ENCODE data around the gene LIMS1. TPM values are rescaled to one million over a fixed set of nuclear protein-coding genes. Genes with fewer than 3 reads are reported as not detected.

Gene LIMS1
- total and polyA plus RNA-seq, 4 donors: 26.7 to 102 (median 90.4) TPM

GRCh38 chr2:108617617-108618016 is 83.3 kb downstream of the LIMS1 start:
- no peaks in the 10 kb centered on the region for H3K9me3 ChIP-seq (ENCODE audit: control insufficient read depth in 4 of 4, insufficient read depth in 3 of 4, low read length in 3 of 4)
- peak overlapping the region in 1 of 2 donors; percentile 33 for H3K9ac ChIP-seq (ENCODE audit: insufficient read depth in 1 of 2, low read length in 2 of 2)
- H3K27ac ChIP-seq (ENCODE audit: low read depth in 1 of 2, low read length in 1 of 2): no peak overlapping the region
- WGBS, 2 donors: 95 to 98% methylated on average over 2 of the region's 2 CpGs
- no peaks in the 10 kb centered on the region for H3K36me3 ChIP-seq (ENCODE audit: control insufficient read depth in 4 of 4, insufficient read depth in 4 of 4, low read length in 4 of 4)
- peaks cover 19 to 95% (median 59%) of the 10 kb centered on the region in 5 donors for H3K4me1 ChIP-seq (ENCODE audit: control insufficient read depth in 5 of 5, insufficient read depth in 5 of 5, low read length in 5 of 5)
- TF ChIP-seq, protein P1, sequence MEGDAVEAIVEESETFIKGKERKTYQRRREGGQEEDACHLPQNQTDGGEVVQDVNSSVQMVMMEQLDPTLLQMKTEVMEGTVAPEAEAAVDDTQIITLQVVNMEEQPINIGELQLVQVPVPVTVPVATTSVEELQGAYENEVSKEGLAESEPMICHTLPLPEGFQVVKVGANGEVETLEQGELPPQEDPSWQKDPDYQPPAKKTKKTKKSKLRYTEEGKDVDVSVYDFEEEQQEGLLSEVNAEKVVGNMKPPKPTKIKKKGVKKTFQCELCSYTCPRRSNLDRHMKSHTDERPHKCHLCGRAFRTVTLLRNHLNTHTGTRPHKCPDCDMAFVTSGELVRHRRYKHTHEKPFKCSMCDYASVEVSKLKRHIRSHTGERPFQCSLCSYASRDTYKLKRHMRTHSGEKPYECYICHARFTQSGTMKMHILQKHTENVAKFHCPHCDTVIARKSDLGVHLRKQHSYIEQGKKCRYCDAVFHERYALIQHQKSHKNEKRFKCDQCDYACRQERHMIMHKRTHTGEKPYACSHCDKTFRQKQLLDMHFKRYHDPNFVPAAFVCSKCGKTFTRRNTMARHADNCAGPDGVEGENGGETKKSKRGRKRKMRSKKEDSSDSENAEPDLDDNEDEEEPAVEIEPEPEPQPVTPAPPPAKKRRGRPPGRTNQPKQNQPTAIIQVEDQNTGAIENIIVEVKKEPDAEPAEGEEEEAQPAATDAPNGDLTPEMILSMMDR (IDR thresholded peaks at IDR 0.05; ENCODE audit: control extremely low read depth, extremely low read depth): no peak
- no peaks in the 10 kb centered on the region for H3K27me3 ChIP-seq (ENCODE audit: control insufficient read depth in 3 of 3, insufficient read depth in 3 of 3, low read length in 2 of 3)
- no peak for ATAC-seq (ENCODE audit: insufficient read depth, low FRiP score)
- H3K4me3 ChIP-seq: no peak overlapping the region
- DNase-seq: peak in 1 of 3 donors; percentile 36

DNA sequence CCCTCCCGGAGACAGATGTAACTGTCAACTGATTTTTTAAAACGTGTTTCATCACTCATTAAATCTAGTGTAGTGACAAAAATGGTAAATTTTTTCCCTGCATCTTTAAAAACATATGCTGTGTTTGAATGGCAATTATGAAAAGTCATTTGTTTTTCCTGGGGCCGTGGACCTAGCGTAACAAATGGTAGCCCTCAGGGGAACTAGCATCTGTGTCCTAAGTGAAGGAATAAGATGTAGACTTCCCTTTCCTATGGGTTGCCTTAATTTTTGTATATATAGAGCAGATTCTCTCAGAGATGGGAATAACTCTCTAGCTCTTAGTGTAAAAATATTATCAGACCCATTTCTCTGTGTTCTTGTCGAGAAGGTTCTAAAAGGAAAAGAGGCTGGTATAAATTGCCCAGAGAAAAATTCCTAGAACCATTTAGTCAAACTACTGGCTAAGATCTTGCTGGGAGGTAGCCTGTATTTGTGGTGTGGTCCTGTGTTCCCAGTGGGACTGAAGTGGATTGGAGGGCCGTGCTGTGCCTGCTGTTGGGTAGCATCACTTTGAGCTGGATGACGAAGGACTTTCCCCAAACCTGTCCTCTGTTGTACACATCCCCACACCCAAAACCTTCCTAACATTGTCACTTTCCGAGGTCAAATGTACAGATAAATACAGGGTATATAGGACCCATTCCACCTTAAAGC is 85.8 kb downstream of the LIMS1 start:
- WGBS, 2 donors: 55 to 70% methylated on average over 8 of the region's 8 CpGs
- Histone ChIP-seq H3K4me3 (no peak overlapping the region), H3K27me3 (ENCODE audit: control insufficient read depth in 3 of 3, insufficient read depth in 3 of 3, low read length in 2 of 3) (no peaks in the 10 kb centered on the region), H3K27ac (ENCODE audit: low read depth in 1 of 2, low read length in 1 of 2) (peak overlapping the region in 1 of 2 donors; percentile 59), H3K9me3 (ENCODE audit: control insufficient read depth in 4 of 4, insufficient read depth in 3 of 4, low read length in 3 of 4) (no peaks in the 10 kb centered on the region), H3K36me3 (ENCODE audit: control insufficient read depth in 4 of 4, insufficient read depth in 4 of 4, low read length in 4 of 4) (no peaks in the 10 kb centered on the region), H3K9ac (ENCODE audit: insufficient read depth in 1 of 2, low read length in 2 of 2) (no peak overlapping the region), H3K4me1 (ENCODE audit: control insufficient read depth in 5 of 5, insufficient read depth in 5 of 5, low read length in 5 of 5) (peaks cover 11 to 84% (median 43%) of the 10 kb centered on the region in 5 donors)
- TF ChIP-seq, protein P1 (IDR thresholded peaks at IDR 0.05; ENCODE audit: control extremely low read depth, extremely low read depth): no peak
- ATAC-seq (ENCODE audit: insufficient read depth, low FRiP score) (no peak), DNase-seq (no peak)

GRCh38 chr2:108620656-108621055 is 86.4 kb downstream of the LIMS1 start:
- Histone ChIP-seq H3K9ac (ENCODE audit: insufficient read depth in 1 of 2, low read length in 2 of 2) (no peak overlapping the region), H3K27ac (ENCODE audit: low read depth in 1 of 2, low read length in 1 of 2) (peak overlapping the region in 1 of 2 donors; percentile 59), H3K27me3 (ENCODE audit: control insufficient read depth in 3 of 3, insufficient read depth in 3 of 3, low read length in 2 of 3) (no peaks in the 10 kb centered on the region), H3K4me3 (no peak overlapping the region), H3K36me3 (ENCODE audit: control insufficient read depth in 4 of 4, insufficient read depth in 4 of 4, low read length in 4 of 4) (no peaks in the 10 kb centered on the region), H3K9me3 (ENCODE audit: control insufficient read depth in 4 of 4, insufficient read depth in 3 of 4, low read length in 3 of 4) (no peaks in the 10 kb centered on the region), H3K4me1 (ENCODE audit: control insufficient read depth in 5 of 5, insufficient read depth in 5 of 5, low read length in 5 of 5) (peaks cover 8 to 84% (median 39%) of the 10 kb centered on the region in 5 donors)
- WGBS, 2 donors: 16 to 18% methylated on average over 3 of the region's 3 CpGs
- TF ChIP-seq, protein P1 (IDR thresholded peaks at IDR 0.05; ENCODE audit: control extremely low read depth, extremely low read depth): no peak
- ATAC-seq (ENCODE audit: insufficient read depth, low FRiP score) (no peak), DNase-seq (no peak)

Data from lung (tissue), 12 donors.